ENCODE measurements around the gene APOBEC3G.
"Not testable (repeated sequence)": the region's sequence is repeated elsewhere in the genome, so short reads cannot be mapped to it uniquely, and the experiment has no call there.

DNA sequence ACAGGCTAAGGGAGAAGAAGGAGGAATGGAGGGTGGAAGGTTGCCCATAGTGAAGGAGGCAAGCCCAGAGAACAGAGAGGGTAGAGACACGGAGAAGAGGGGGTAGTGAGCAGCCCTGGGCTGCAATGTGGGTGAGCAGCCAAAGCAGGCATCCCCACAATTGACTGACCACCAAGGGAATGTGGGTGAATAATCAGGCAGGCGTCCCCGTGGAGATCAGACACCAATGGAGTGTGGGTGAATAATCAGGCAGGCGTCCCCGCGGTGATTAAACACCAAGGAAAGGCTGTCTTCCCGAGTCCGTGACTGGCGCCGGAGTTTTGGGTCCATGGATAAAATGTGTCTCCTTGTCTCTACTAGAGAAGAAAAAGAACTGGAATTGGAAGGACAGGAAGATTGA, 15.1 kb upstream of the APOBEC3G start:
- TF ChIP-seq POLR2A (IDR thresholded peaks at IDR 0.05; ENCODE audit: low read depth, low read length); POLR2AphosphoS5 (IDR thresholded peaks at IDR 0.05; ENCODE audit: low read depth, low read length); TAF1 (IDR thresholded peaks at IDR 0.05; ENCODE audit: borderline replicate concordance, low read depth, low read length): not testable (repeated sequence)
